HepG2 (cell line): Measurements from ENCODE around the gene STK36. TPM values are rescaled to one million over a fixed set of nuclear protein-coding genes. Genes with fewer than 3 reads are reported as not detected.

Experiments used
- FOXA1 ChIP-seq, 2 experiments: fragments of 450-650 bp in 1 of 2; sonication (generic) in 1 of 2; formaldehyde crosslinking in 1 of 2; IDR thresholded peaks; 2 replicates each; pipeline versions ENCODE4 v1.4.0 to v1.6.1; 2016 to 2020; ENCODE audit warnings: missing genetic modification reagents in 1 of 2
- FOXA3 ChIP-seq: IDR thresholded peaks from 2 replicates; pipeline ENCODE4 v1.6.1; 2016; ENCODE audit warnings: missing genetic modification reagents, missing compliant biosample characterization
- FOXJ3 ChIP-seq: sonication (generic); formaldehyde crosslinking; IDR thresholded peaks from 2 replicates; pipeline ENCODE4 v1.4.0; 2020; ENCODE audit warnings: missing genetic modification reagents, mild to moderate bottlenecking, borderline replicate concordance
- FOXP1 ChIP-seq, 2 experiments: fragments of 450-650 bp in 1 of 2; IDR thresholded peaks; 2 replicates each; pipeline ENCODE4 v1.6.1; 2017 to 2018; ENCODE audit warnings: antibody characterized with exemption in 1 of 2
- GATAD2A ChIP-seq: IDR thresholded peaks from 2 replicates; pipeline ENCODE4 v1.6.1; 2016
- HMGXB4 ChIP-seq, 2 experiments: sonication (generic) in 1 of 2; formaldehyde crosslinking in 1 of 2; IDR thresholded peaks; 2 replicates each; pipeline versions ENCODE4 v1.4.0 to v1.6.1; 2018 to 2020; ENCODE audit warnings: missing genetic modification reagents in 2 of 2, borderline replicate concordance in 1 of 2, low read depth in 1 of 2, mild to moderate bottlenecking in 1 of 2, missing biosample characterization in 1 of 2
- KDM1A ChIP-seq: IDR thresholded peaks from 2 replicates; pipeline ENCODE4 v1.6.1; 2016; ENCODE audit warnings: missing compliant biosample characterization
- SAP130 ChIP-seq: IDR thresholded peaks from 2 replicates; pipeline ENCODE4 v1.6.1; 2016; ENCODE audit warnings: low read depth
- SIX1 ChIP-seq: sonication (generic); formaldehyde crosslinking; IDR thresholded peaks from 2 replicates; pipeline ENCODE4 v1.4.0; 2020; ENCODE audit warnings: missing genetic modification reagents, borderline replicate concordance
- SNRNP70 ChIP-seq: fragments of 200-400 bp; formaldehyde crosslinking; IDR thresholded peaks from 2 replicates; pipeline ENCODE4 v1.6.1; 2017; ENCODE audit warnings: mild to moderate bottlenecking, low read depth, low read length, moderate library complexity
- TEAD2 ChIP-seq: sonication (generic); formaldehyde crosslinking; IDR thresholded peaks from 2 replicates; pipeline ENCODE4 v1.9.0; 2021; ENCODE audit warnings: missing genetic modification reagents
- ZBTB7A ChIP-seq: sonication (generic); formaldehyde crosslinking; IDR thresholded peaks from 2 replicates; pipeline ENCODE4 v1.8.0; 2022; ENCODE audit warnings: mild to moderate bottlenecking, missing genetic modification reagents
- ZNF331 ChIP-seq: sonication (generic); formaldehyde crosslinking; IDR thresholded peaks from 2 replicates; pipeline ENCODE4 v1.4.0; 2020; ENCODE audit warnings: missing genetic modification reagents
- polyA plus RNA-seq, 8 experiments: library from polyadenylated mRNA; depleted of rRNA in 3 of 8; stranded (reverse) in 7 of 8; unstranded in 1 of 8; fragments of >200 nt; fragmentation: Illumina TruSeq in 4 of 8; extraction: Trizol in 4 of 8; gene quantifications; 2 replicates each; pipeline versions ENCODE4 v1.2.1 to v1.2.3, GENCODE V29; 2011 to 2016; ENCODE audit warnings: low read depth in 4 of 8, missing spikeins in 1 of 8, mixed read lengths in 1 of 8; ENCODE audit not compliant: insufficient read depth in 1 of 8
- total RNA-seq, 5 experiments: library from RNA; depleted of rRNA; stranded (reverse); fragments of >200 nt; fragmentation: Illumina TruSeq; extraction: Trizol; gene quantifications; 2 replicates each; pipeline ENCODE4 v1.2.3, GENCODE V29; 2016; ENCODE audit warnings: low read depth in 1 of 5
- TF ChIP-seq, protein P1 (sequence below): sonication (generic); formaldehyde crosslinking; IDR thresholded peaks from 2 replicates; pipeline ENCODE4 v1.8.0; 2022; ENCODE audit warnings: mild to moderate bottlenecking, missing genetic modification reagents; ENCODE audit not compliant: insufficient replicate concordance
- TF ChIP-seq, protein P2 (sequence below): IDR thresholded peaks from 2 replicates; pipeline ENCODE4 v1.6.1; 2012; ENCODE audit warnings: low read depth, low read length, improper control_type of control experiment
- TF ChIP-seq, protein P3 (sequence below): sonication (generic); formaldehyde crosslinking; IDR thresholded peaks from 2 replicates; pipeline ENCODE4 v1.5.0; 2020; ENCODE audit warnings: mild to moderate bottlenecking, missing genetic modification reagents, moderate library complexity

STK36 gene
- total and polyA plus RNA-seq, 2 of the 13 experiments (the other 11 are each of a cell fraction or from before 2014, with no cell fraction given): 45.9 to 83.5 TPM

- TF ChIP-seq FOXJ3: peak; percentile 46; the same call in 1 of the 2 replicates
- peak; percentile 90 for TF ChIP-seq SIX1 (CRISPR knock-in tag)
- TF ChIP-seq ZBTB7A (CRISPR knock-in tag): no peak
- TF ChIP-seq KDM1A (CRISPR knock-in tag): no peak
- TF ChIP-seq TEAD2: no peak
- TF ChIP-seq HMGXB4 (CRISPR knock-in tag; IDR thresholded peaks at IDR 0.05; ENCODE audit: borderline replicate concordance in 1 of 2, low read depth in 1 of 2): 0 out of 4 replicates have a peak, but pooled peaks of 1 of the 2 experiments have one; percentile 36
- TF ChIP-seq, protein P1, sequence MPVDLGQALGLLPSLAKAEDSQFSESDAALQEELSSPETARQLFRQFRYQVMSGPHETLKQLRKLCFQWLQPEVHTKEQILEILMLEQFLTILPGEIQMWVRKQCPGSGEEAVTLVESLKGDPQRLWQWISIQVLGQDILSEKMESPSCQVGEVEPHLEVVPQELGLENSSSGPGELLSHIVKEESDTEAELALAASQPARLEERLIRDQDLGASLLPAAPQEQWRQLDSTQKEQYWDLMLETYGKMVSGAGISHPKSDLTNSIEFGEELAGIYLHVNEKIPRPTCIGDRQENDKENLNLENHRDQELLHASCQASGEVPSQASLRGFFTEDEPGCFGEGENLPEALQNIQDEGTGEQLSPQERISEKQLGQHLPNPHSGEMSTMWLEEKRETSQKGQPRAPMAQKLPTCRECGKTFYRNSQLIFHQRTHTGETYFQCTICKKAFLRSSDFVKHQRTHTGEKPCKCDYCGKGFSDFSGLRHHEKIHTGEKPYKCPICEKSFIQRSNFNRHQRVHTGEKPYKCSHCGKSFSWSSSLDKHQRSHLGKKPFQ (CRISPR knock-in tag): peak; percentile 99
- TF ChIP-seq SNRNP70: no peak
- TF ChIP-seq SAP130 (CRISPR knock-in tag): 0 out of 2 replicates have a peak, but pooled peaks have one; percentile 24
- TF ChIP-seq ZNF331: 0 out of 2 replicates have a peak, but pooled peaks have one; percentile 33
- TF ChIP-seq GATAD2A (CRISPR knock-in tag): 0 out of 2 replicates have a peak, but pooled peaks have one; percentile 18
- TF ChIP-seq FOXA3 (CRISPR knock-in tag): peak; percentile 60
- TF ChIP-seq, protein P2, sequence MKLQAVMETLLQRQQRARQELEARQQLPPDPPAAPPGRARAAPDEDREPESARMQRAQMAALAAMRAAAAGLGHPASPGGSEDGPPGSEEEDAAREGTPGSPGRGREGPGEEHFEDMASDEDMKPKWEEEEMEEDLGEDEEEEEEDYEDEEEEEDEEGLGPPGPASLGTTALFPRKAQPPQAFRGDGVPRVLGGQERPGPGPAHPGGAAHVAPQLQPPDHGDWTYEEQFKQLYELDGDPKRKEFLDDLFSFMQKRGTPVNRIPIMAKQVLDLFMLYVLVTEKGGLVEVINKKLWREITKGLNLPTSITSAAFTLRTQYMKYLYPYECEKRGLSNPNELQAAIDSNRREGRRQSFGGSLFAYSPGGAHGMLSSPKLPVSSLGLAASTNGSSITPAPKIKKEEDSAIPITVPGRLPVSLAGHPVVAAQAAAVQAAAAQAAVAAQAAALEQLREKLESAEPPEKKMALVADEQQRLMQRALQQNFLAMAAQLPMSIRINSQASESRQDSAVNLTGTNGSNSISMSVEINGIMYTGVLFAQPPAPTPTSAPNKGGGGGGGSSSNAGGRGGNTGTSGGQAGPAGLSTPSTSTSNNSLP: peak; percentile 24; the same call in 1 of the 2 replicates
- no peak for TF ChIP-seq FOXA1 (IDR thresholded peaks at IDR 0.05)
- TF ChIP-seq FOXA1 (CRISPR knock-in tag; IDR thresholded peaks at IDR 0.05): peak; percentile 66
- TF ChIP-seq, protein P3, sequence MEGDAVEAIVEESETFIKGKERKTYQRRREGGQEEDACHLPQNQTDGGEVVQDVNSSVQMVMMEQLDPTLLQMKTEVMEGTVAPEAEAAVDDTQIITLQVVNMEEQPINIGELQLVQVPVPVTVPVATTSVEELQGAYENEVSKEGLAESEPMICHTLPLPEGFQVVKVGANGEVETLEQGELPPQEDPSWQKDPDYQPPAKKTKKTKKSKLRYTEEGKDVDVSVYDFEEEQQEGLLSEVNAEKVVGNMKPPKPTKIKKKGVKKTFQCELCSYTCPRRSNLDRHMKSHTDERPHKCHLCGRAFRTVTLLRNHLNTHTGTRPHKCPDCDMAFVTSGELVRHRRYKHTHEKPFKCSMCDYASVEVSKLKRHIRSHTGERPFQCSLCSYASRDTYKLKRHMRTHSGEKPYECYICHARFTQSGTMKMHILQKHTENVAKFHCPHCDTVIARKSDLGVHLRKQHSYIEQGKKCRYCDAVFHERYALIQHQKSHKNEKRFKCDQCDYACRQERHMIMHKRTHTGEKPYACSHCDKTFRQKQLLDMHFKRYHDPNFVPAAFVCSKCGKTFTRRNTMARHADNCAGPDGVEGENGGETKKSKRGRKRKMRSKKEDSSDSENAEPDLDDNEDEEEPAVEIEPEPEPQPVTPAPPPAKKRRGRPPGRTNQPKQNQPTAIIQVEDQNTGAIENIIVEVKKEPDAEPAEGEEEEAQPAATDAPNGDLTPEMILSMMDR (CRISPR knock-in tag): peak; percentile 77
- no peak for TF ChIP-seq FOXP1 (IDR thresholded peaks at IDR 0.05)
- peak; percentile 22; the same call in 1 of the 2 replicates for TF ChIP-seq FOXP1 (CRISPR knock-in tag; IDR thresholded peaks at IDR 0.05)
These were observed 55.7 kb downstream of the STK36 start (continued) for GRCh38 chr2:218727502-218728165.
